HL-60 (cell line): ENCODE measurements around the gene FUT8.

Experiments used
- DNase-seq, 2 experiments: peaks; one replicate each; pipeline ENCODE4 v3.0.0-alpha.2; 2010 to 2020; ENCODE audit warnings: low read depth in 1 of 2, low spot score in 1 of 2
- H3K27ac ChIP-seq: fragments of 250-450 bp; sonication (Bioruptor Pico); replicated peaks from 2 replicates; pipeline ENCODE4 v1.5.1; 2020; ENCODE audit warnings: mild to moderate bottlenecking, moderate library complexity
- H3K27me3 ChIP-seq: fragments of 250-450 bp; sonication (Bioruptor Pico); 2 replicates; pipeline ENCODE4 v1.5.1; 2021; ENCODE audit warnings: mild to moderate bottlenecking, moderate library complexity; ENCODE audit not compliant: insufficient read depth, poor library complexity, severe bottlenecking
- H3K4me3 ChIP-seq: replicated peaks from 2 replicates; pipeline ENCODE4 v1.5.1; 2011; ENCODE audit warnings: mild to moderate bottlenecking, control low read depth, low read length; ENCODE audit not compliant: insufficient read depth
- GABPA ChIP-seq: IDR thresholded peaks from 2 replicates; pipeline ENCODE4 v1.6.1; 2012; ENCODE audit warnings: low read depth
- POLR2AphosphoS5 ChIP-seq: IDR thresholded peaks from 2 replicates; pipeline ENCODE4 v1.6.1; 2012; ENCODE audit warnings: low read depth
- SPI1 ChIP-seq: IDR thresholded peaks from 2 replicates; pipeline ENCODE4 v1.6.1; 2012; ENCODE audit warnings: low read depth, mild to moderate bottlenecking, borderline replicate concordance
- TF ChIP-seq, protein P1 (sequence below): IDR thresholded peaks from 2 replicates; pipeline ENCODE4 v1.6.1; 2012; ENCODE audit warnings: low read depth; ENCODE audit not compliant: insufficient replicate concordance
- TF ChIP-seq, protein P2 (sequence below): IDR thresholded peaks from one replicate; pipeline ENCODE4 v1.5.1; 2011; ENCODE audit warnings: low read length, control low read depth, inconsistent platforms; ENCODE audit not compliant: insufficient read depth

Gene FUT8

DNA sequence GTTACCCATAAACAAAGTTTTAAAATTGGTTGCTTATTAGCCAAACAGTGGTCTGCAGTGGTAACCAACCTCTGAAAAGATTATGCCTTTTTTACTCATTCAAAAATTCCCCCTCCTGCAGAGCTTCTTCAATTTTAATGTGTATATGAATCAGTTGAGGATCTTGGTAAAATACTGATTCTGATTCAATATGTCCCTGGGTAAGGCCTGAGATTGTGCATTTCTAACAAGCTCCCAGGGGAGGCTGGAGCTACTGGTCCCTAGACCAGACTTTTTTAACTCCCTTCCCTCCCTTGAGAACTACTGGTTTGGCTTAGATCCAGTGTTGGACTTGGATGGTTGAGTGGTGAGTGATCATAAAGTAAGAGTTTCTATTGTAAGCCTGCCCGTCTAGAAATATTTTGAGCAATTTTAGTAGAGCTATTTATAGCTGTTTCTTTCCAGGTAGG is 90.2 kb downstream of the FUT8 start:
- TF ChIP-seq POLR2AphosphoS5 (no peak), GABPA (no peak), SPI1 (no peak)
- TF ChIP-seq, protein P1, sequence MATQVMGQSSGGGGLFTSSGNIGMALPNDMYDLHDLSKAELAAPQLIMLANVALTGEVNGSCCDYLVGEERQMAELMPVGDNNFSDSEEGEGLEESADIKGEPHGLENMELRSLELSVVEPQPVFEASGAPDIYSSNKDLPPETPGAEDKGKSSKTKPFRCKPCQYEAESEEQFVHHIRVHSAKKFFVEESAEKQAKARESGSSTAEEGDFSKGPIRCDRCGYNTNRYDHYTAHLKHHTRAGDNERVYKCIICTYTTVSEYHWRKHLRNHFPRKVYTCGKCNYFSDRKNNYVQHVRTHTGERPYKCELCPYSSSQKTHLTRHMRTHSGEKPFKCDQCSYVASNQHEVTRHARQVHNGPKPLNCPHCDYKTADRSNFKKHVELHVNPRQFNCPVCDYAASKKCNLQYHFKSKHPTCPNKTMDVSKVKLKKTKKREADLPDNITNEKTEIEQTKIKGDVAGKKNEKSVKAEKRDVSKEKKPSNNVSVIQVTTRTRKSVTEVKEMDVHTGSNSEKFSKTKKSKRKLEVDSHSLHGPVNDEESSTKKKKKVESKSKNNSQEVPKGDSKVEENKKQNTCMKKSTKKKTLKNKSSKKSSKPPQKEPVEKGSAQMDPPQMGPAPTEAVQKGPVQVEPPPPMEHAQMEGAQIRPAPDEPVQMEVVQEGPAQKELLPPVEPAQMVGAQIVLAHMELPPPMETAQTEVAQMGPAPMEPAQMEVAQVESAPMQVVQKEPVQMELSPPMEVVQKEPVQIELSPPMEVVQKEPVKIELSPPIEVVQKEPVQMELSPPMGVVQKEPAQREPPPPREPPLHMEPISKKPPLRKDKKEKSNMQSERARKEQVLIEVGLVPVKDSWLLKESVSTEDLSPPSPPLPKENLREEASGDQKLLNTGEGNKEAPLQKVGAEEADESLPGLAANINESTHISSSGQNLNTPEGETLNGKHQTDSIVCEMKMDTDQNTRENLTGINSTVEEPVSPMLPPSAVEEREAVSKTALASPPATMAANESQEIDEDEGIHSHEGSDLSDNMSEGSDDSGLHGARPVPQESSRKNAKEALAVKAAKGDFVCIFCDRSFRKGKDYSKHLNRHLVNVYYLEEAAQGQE = no peak
- Histone ChIP-seq H3K4me3 (no peak overlapping the region), H3K27ac (no peak overlapping the region), H3K27me3 (no peaks in the 10 kb centered on the region)
- no peak for DNase-seq

DNA sequence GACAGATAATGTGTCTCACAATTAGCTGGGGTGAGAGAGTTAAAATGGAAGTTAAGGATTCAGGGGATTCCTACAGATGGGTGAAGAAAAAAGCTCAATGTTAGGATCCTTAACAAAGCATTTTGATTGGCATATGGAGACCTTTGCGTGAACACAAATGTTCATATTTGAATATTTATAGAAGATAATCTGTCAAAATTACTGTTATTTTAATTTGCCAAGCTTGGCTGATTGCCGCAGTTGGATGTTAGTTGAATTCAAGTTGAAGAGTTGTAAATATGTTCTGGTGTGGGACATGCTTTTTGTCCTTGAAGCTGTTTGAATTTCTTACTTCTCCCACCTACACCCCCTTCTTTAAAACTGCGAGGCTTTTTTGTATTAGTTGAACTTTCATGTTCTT is 91.2 kb downstream of the FUT8 start:
- H3K4me3 ChIP-seq = no peak overlapping the region
- TF ChIP-seq, protein P2, sequence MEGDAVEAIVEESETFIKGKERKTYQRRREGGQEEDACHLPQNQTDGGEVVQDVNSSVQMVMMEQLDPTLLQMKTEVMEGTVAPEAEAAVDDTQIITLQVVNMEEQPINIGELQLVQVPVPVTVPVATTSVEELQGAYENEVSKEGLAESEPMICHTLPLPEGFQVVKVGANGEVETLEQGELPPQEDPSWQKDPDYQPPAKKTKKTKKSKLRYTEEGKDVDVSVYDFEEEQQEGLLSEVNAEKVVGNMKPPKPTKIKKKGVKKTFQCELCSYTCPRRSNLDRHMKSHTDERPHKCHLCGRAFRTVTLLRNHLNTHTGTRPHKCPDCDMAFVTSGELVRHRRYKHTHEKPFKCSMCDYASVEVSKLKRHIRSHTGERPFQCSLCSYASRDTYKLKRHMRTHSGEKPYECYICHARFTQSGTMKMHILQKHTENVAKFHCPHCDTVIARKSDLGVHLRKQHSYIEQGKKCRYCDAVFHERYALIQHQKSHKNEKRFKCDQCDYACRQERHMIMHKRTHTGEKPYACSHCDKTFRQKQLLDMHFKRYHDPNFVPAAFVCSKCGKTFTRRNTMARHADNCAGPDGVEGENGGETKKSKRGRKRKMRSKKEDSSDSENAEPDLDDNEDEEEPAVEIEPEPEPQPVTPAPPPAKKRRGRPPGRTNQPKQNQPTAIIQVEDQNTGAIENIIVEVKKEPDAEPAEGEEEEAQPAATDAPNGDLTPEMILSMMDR = no peak
- TF ChIP-seq, protein P1 = no peak
- TF ChIP-seq SPI1 = no peak
- no peak for TF ChIP-seq GABPA
- TF ChIP-seq POLR2AphosphoS5 = no peak
- no peak for DNase-seq
- H3K27me3 ChIP-seq = no peaks in the 10 kb centered on the region
- H3K27ac ChIP-seq = no peak overlapping the region

DNA sequence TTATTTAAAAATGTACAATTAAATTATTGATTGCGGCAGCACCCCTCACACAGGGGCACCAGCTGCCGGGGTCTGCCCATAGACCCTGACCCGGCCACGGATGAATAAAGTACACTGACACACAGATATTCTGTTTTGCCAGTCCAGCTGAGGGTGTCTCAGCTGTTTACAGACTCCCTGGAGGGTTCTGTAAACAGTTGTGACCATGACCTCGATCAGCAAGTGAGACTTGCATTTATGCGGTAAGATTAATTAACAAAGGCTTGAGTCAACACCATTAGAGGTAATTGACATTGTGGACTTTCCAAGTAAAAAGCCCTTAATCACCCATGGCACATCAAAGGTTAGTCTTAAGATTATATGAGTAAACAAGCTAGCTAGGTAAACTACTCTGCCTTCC is 94.3 kb downstream of the FUT8 start:
- H3K27me3 ChIP-seq = no peaks in the 10 kb centered on the region
- H3K27ac ChIP-seq = no peak overlapping the region
- DNase-seq = no peak
- H3K4me3 ChIP-seq = no peak overlapping the region
- TF ChIP-seq SPI1 (no peak), POLR2AphosphoS5 (no peak), GABPA (no peak)
- TF ChIP-seq, protein P2 = no peak
- TF ChIP-seq, protein P1 = no peak

DNA sequence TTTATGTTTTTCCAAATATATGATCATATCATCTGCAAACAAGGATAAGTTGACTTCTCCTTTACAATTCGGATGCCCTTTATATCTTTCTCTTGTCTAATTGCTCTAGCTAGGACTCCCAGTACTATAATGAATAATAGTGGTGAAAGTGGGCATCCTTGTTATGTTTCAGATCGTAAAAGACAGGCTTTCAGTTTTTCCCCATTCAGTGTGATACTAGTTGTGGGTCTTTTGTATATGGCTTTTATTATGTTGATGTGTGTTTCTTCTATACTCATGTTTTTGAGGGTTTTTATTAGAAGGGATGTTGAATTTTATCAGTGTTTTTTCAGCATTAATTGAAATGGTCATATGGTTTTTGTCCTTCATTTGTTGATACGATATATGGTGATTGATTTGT is 97.3 kb downstream of the FUT8 start:
- TF ChIP-seq, protein P2 = no peak
- TF ChIP-seq POLR2AphosphoS5 (no peak), GABPA (no peak), SPI1 (no peak)
- TF ChIP-seq, protein P1 = no peak
- H3K27ac ChIP-seq = no peak overlapping the region
- no peak overlapping the region for H3K4me3 ChIP-seq
- no peaks in the 10 kb centered on the region for H3K27me3 ChIP-seq
- DNase-seq = no peak
